ENCODE measurements around the gene WDR90.

Gene WDR90

GRCh38 chr16:657487-657886 is 8.3 kb downstream of the WDR90 start:
- TF ChIP-seq, protein P1, sequence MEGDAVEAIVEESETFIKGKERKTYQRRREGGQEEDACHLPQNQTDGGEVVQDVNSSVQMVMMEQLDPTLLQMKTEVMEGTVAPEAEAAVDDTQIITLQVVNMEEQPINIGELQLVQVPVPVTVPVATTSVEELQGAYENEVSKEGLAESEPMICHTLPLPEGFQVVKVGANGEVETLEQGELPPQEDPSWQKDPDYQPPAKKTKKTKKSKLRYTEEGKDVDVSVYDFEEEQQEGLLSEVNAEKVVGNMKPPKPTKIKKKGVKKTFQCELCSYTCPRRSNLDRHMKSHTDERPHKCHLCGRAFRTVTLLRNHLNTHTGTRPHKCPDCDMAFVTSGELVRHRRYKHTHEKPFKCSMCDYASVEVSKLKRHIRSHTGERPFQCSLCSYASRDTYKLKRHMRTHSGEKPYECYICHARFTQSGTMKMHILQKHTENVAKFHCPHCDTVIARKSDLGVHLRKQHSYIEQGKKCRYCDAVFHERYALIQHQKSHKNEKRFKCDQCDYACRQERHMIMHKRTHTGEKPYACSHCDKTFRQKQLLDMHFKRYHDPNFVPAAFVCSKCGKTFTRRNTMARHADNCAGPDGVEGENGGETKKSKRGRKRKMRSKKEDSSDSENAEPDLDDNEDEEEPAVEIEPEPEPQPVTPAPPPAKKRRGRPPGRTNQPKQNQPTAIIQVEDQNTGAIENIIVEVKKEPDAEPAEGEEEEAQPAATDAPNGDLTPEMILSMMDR (IDR thresholded peaks at IDR 0.05; ENCODE audit: insufficient read depth, low read depth, low read length, missing control alignments), result no peak
- no peak for DNase-seq (ENCODE audit: low read depth)
- H3K4me3 ChIP-seq (ENCODE audit: low read length), result no peak overlapping the region

GRCh38 chr16:658679-659571 is 9.8 kb downstream of the WDR90 start:
- no peak overlapping the region for H3K4me3 ChIP-seq (ENCODE audit: low read length)
- TF ChIP-seq, protein P1 (IDR thresholded peaks at IDR 0.05; ENCODE audit: insufficient read depth, low read depth, low read length, missing control alignments), result no peak
- no peak for DNase-seq (ENCODE audit: low read depth)

DNA sequence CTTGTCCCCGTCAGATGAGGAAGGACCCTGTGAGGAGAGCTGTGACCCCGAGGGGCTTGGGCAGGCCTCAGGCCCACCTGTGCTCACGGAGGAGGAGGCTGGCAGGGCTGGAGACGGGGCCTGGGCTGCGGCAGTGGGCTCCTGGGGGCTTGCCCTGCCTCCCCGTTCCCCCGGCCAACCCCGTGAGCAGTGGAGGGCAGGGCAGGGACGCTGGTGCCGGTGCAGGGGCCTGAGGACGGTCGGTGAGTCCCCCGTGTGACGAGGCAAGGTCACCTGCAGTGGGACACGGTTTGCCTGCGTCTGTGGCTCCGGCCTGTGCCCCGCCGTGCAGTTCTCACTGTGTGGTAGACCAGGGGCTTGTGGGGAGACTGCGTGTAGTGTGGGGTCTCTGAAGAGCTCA is 10.5 kb downstream of the WDR90 start:
- TF ChIP-seq, protein P1 (IDR thresholded peaks at IDR 0.05; ENCODE audit: insufficient read depth, low read depth, low read length, missing control alignments), result no peak
- H3K4me3 ChIP-seq (ENCODE audit: low read length), result no peak overlapping the region
- DNase-seq (ENCODE audit: low read depth), result no peak

GRCh38 chr16:660132-660458 is 10.9 kb downstream of the WDR90 start:
- TF ChIP-seq, protein P1 (IDR thresholded peaks at IDR 0.05; ENCODE audit: insufficient read depth, low read depth, low read length, missing control alignments), result no peak
- no peak for DNase-seq (ENCODE audit: low read depth)
- H3K4me3 ChIP-seq (ENCODE audit: low read length), result no peak overlapping the region

DNA sequence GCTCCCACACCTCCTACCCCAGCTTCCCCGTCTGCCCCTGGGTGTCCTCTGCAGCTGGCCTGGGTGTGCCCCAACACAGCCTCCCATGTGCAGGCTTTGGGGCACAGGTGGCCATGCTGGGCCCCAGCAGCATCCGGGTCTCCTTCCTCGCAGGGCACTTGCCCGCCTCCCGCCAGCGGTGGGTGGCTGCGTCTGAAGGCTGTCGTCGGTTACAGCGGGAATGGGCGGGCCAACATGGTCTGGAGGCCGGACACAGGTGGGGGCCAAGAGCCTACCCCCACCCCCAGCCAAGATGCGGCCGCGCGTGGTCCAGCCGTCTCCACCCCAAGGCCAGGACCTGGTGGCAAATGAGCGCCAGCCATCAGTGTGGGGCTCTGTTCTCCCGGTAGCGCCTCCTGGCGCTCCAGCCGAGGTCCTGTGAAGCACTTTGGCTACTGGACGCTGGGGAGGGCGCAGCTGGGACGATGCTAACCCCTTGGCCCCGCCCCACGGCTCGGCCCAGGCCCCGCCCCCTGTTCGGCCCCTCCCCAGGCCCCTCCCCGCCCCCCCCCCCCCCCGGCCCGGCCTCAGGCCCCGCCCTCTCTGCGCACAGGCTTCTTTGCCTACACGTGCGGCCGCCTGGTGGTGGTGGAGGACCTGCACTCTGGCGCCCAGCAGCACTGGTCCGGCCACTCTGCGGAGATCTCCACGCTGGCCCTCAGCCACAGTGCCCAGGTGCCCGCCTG is 11.5 kb downstream of the WDR90 start:
- DNase-seq (ENCODE audit: low read depth), result peak; percentile 84
- TF ChIP-seq, protein P1 (IDR thresholded peaks at IDR 0.05; ENCODE audit: insufficient read depth, low read depth, low read length, missing control alignments), result peak; percentile 59
- no peak overlapping the region for H3K4me3 ChIP-seq (ENCODE audit: low read length)

DNA sequence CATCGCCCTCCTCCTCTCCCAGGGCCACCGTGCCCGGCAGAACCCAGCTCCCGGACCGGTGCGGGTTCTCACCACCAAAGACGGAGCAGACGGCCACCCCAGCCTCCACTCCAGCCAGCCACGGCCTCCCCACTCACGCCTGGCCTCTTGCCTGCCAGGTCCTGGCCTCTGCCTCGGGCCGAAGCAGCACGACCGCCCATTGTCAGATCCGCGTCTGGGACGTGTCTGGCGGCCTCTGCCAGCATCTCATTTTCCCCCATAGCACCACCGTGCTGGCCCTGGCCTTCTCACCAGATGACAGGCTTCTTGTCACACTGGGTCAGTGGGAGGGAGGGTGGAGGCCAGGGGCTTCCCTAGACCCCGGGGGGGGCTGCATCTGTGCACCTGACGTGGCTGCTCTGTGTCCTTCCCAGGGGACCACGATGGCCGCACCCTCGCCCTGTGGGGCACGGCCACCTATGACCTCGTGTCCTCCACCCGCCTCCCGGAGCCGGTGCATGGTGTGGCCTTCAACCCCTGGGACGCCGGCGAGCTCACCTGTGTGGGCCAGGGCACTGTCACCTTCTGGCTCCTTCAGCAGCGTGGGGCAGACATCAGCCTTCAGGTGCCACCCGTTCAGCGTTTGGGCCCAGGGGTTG is 12.1 kb downstream of the WDR90 start:
- no peak for DNase-seq (ENCODE audit: low read depth)
- TF ChIP-seq, protein P1 (IDR thresholded peaks at IDR 0.05; ENCODE audit: insufficient read depth, low read depth, low read length, missing control alignments), result no peak
- no peak overlapping the region for H3K4me3 ChIP-seq (ENCODE audit: low read length)

Data from epithelial cell of esophagus (primary cell).